Gastrocnemius medialis (tissue), 4 donors: ENCODE data around the gene CPLX1.

ENCODE experiments used
- POLR2A ChIP-seq, 2 donors: fragments of 450-650 bp; IDR thresholded peaks; one replicate each; pipeline ENCODE4 v1.6.1; 2017; ENCODE audit warnings: antibody characterized with exemption in 2 of 2, mild to moderate bottlenecking in 2 of 2, moderate library complexity in 2 of 2
- TF ChIP-seq, protein P1 (sequence below), 5 experiments: fragments of 450-650 bp in 3 of 5; fragments of 200-600 bp in 2 of 5; sonication (generic) in 2 of 5; IDR thresholded peaks in 4 of 5; conservative IDR thresholded peaks in 1 of 5; 1 replicate in 4 of 5; 2 replicates in 1 of 5; pipeline ENCODE4 v1.5.1; 2016 to 2019; ENCODE audit warnings: antibody characterized with exemption in 5 of 5, mild to moderate bottlenecking in 3 of 5, moderate library complexity in 3 of 5

- TF ChIP-seq, protein P1, sequence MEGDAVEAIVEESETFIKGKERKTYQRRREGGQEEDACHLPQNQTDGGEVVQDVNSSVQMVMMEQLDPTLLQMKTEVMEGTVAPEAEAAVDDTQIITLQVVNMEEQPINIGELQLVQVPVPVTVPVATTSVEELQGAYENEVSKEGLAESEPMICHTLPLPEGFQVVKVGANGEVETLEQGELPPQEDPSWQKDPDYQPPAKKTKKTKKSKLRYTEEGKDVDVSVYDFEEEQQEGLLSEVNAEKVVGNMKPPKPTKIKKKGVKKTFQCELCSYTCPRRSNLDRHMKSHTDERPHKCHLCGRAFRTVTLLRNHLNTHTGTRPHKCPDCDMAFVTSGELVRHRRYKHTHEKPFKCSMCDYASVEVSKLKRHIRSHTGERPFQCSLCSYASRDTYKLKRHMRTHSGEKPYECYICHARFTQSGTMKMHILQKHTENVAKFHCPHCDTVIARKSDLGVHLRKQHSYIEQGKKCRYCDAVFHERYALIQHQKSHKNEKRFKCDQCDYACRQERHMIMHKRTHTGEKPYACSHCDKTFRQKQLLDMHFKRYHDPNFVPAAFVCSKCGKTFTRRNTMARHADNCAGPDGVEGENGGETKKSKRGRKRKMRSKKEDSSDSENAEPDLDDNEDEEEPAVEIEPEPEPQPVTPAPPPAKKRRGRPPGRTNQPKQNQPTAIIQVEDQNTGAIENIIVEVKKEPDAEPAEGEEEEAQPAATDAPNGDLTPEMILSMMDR (IDR thresholded peaks at IDR 0.05 in 4 of 5, conservative IDR thresholded peaks at IDR 0.05 in 1 of 5): no peak
- TF ChIP-seq POLR2A (IDR thresholded peaks at IDR 0.05): no peak
Observed at GRCh38 chr4:820230-821172, 5.4 kb downstream of the CPLX1 start.
